ENCODE results near the gene C12orf43.
A peak's percentile ranks its signal among the peaks of the same experiment; 100 is the strongest.

DNA sequence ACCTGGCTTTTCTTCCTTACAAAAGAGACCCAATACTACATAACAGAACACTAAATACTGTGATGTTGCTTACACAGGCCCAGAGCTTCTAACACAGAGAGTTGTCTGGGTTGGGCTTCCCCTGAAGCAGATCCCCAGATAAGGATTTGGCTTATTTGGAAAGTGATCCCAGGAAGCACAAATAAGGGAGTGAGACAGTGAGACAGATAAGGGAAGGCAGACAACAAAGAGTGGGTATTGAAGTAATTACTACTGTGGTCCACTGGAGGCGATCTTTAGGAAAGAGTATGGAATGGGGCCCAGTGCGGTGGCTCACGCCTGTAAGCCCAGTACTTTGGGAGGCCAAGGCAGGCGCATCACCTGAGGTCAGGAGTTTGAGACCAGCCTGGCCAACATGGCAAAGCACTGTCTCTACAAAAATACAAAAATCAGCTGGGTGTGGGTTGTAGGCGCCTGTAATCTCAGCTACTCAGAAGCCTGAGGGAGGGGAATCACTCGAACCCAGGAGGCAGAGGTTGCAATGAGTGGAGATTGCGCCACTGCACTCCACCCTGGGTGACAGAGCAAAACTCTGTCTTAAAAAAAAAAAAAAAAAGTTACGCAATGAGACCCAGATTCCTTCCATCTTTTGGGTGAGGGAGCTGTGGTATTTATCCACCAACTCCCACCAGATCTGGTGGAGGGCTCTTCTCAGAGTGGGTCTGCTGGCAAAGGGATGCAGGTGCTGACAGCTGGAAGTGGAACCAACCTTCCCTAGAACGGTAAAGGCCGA, 10.2 kb upstream of the C12orf43 start:
- TF ChIP-seq, protein P1, sequence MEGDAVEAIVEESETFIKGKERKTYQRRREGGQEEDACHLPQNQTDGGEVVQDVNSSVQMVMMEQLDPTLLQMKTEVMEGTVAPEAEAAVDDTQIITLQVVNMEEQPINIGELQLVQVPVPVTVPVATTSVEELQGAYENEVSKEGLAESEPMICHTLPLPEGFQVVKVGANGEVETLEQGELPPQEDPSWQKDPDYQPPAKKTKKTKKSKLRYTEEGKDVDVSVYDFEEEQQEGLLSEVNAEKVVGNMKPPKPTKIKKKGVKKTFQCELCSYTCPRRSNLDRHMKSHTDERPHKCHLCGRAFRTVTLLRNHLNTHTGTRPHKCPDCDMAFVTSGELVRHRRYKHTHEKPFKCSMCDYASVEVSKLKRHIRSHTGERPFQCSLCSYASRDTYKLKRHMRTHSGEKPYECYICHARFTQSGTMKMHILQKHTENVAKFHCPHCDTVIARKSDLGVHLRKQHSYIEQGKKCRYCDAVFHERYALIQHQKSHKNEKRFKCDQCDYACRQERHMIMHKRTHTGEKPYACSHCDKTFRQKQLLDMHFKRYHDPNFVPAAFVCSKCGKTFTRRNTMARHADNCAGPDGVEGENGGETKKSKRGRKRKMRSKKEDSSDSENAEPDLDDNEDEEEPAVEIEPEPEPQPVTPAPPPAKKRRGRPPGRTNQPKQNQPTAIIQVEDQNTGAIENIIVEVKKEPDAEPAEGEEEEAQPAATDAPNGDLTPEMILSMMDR (IDR thresholded peaks at IDR 0.05): peak in 3 of 4 donors; percentile 15 to 31 (median 17)
- no peak for TF ChIP-seq POLR2A (IDR thresholded peaks at IDR 0.05)

Data from right lobe of liver (tissue), 4 donors.